ENCODE measurements around the gene FUNDC1.

The FUNDC1 gene

DNA sequence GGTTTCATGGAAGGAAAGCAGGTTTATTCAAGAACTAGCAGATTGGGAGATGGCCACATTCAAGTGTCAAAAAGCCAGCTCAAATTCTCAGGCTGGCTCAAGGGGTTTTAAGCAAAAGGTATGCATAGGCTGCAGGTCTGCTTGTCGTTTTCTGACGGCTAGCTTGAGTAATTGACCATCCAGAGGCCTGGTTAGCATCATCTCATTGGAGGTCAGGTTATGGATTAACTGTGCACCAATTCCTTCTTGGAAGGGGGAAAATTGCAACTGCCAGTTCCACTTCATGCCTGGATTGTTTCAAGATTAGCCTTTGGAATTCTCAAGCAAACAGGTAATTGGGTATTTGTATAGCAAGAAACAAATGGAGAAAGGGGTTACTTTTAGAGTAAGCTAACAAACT lies 62.1 kb downstream of the FUNDC1 start:
- DNase-seq (ENCODE audit: low read depth) = no peak

DNA sequence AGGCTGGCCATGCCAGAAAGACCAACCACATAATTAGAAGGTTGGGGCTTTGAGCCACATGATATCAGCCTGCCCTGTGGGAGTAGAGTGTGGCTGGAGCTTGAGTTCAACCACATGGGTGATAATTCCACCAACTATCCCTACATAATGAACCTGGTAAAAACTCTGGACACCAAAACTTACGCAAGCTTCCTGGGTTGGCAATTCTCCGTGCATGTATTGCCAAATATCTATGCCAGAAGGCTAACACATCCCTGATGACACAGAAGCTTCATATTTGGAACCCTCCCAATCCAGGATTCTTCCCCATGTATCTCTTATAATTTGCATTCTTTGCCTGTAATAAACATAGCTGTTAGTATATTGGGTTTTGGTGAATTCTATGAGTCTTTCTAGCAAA lies 68.2 kb downstream of the FUNDC1 start:
- DNase-seq (ENCODE audit: low read depth) = no peak

All from activated T-cell treated with anti-CD3 and anti-CD28 coated beads for 1 hour (primary cell).